Trophoblast cell (in vitro differentiated cells and primary cell): Measurements from ENCODE around the gene MEIOSIN.

Experiments
- DNase-seq, 2 donors: peaks; one replicate each; pipeline ENCODE4 v3.0.0-alpha.2; 2016
- H2AFZ ChIP-seq: 2 replicates; pipeline ENCODE4 v1.6.1; 2013; ENCODE audit warnings: low read length, moderate library complexity, mild to moderate bottlenecking; ENCODE audit not compliant: insufficient read depth, poor library complexity
- H2AK5ac ChIP-seq: 2 replicates; pipeline ENCODE4 v1.6.1; 2013; ENCODE audit warnings: mild to moderate bottlenecking, low read length
- H2BK120ac ChIP-seq: 2 replicates; pipeline ENCODE4 v1.6.1; 2013; ENCODE audit warnings: low read length, mild to moderate bottlenecking, moderate library complexity; ENCODE audit not compliant: insufficient read depth, poor library complexity
- H2BK12ac ChIP-seq: 2 replicates; pipeline ENCODE4 v1.6.1; 2013; ENCODE audit warnings: mild to moderate bottlenecking, low read length, moderate library complexity
- H2BK5ac ChIP-seq: 2 replicates; pipeline ENCODE4 v1.6.1; 2013; ENCODE audit warnings: low read length, low read depth, moderate library complexity, mild to moderate bottlenecking; ENCODE audit not compliant: poor library complexity
- H3K14ac ChIP-seq: 2 replicates; pipeline ENCODE4 v1.6.1; 2013; ENCODE audit warnings: mild to moderate bottlenecking, low read length
- H3K18ac ChIP-seq: 2 replicates; pipeline ENCODE4 v1.6.1; 2013; ENCODE audit warnings: mild to moderate bottlenecking, low read length
- H3K23ac ChIP-seq: 2 replicates; pipeline ENCODE4 v1.6.1; 2013; ENCODE audit warnings: low read length
- H3K27ac ChIP-seq: 2 replicates; pipeline ENCODE4 v1.5.1; 2013; ENCODE audit warnings: low read depth, mild to moderate bottlenecking, inconsistent platforms, low read length, moderate library complexity
- H3K27me3 ChIP-seq: 2 replicates; pipeline ENCODE4 v1.6.1; 2013; ENCODE audit warnings: inconsistent platforms, mild to moderate bottlenecking, low read length, moderate library complexity; ENCODE audit not compliant: insufficient read depth
- H3K36me3 ChIP-seq, 2 experiments: 1 replicate in 1 of 2; 2 replicates in 1 of 2; pipeline ENCODE4 v1.6.1; 2013; ENCODE audit warnings: low read length in 2 of 2, mild to moderate bottlenecking in 2 of 2, moderate library complexity in 1 of 2; ENCODE audit not compliant: insufficient read depth in 2 of 2, control insufficient read depth in 1 of 2
- H3K4ac ChIP-seq: 2 replicates; pipeline ENCODE4 v1.6.1; 2013; ENCODE audit warnings: low read depth, mild to moderate bottlenecking, low read length, moderate library complexity
- H3K4me1 ChIP-seq, 2 experiments: 1 replicate in 1 of 2; 2 replicates in 1 of 2; pipeline ENCODE4 v1.6.1; 2013; ENCODE audit warnings: low read length in 2 of 2, mild to moderate bottlenecking in 2 of 2, moderate library complexity in 1 of 2; ENCODE audit not compliant: insufficient read depth in 2 of 2, control insufficient read depth in 1 of 2
- H3K4me2 ChIP-seq: 2 replicates; pipeline ENCODE4 v1.6.1; 2013; ENCODE audit warnings: inconsistent platforms, mild to moderate bottlenecking, low read length, moderate library complexity
- H3K4me3 ChIP-seq: 2 replicates; pipeline ENCODE4 v1.5.1; 2013; ENCODE audit warnings: mild to moderate bottlenecking, low read depth, low read length, inconsistent platforms
- H3K79me1 ChIP-seq: one replicate; pipeline ENCODE4 v1.6.1; 2013; ENCODE audit warnings: low read length
- H3K79me2 ChIP-seq: 2 replicates; pipeline ENCODE4 v1.6.1; 2013; ENCODE audit warnings: low read length, mild to moderate bottlenecking; ENCODE audit not compliant: control insufficient read depth, insufficient read depth, poor library complexity
- H3K9ac ChIP-seq: 2 replicates; pipeline ENCODE4 v1.6.1; 2013; ENCODE audit warnings: mild to moderate bottlenecking, low read length
- H3K9me3 ChIP-seq: 2 replicates; pipeline ENCODE4 v1.6.1; 2013; ENCODE audit warnings: low read depth, mild to moderate bottlenecking, control low read depth, inconsistent platforms, low read length; ENCODE audit not compliant: insufficient read depth
- H4K12ac ChIP-seq: 2 replicates; pipeline ENCODE4 v1.6.1; 2013; ENCODE audit warnings: low read depth, mild to moderate bottlenecking, low read length, moderate library complexity
- H4K8ac ChIP-seq: 2 replicates; pipeline ENCODE4 v1.6.1; 2013; ENCODE audit warnings: low read depth, mild to moderate bottlenecking, low read length, moderate library complexity
- H4K91ac ChIP-seq: one replicate; pipeline ENCODE4 v1.6.1; 2013; ENCODE audit warnings: low read depth, mild to moderate bottlenecking, low read length, moderate library complexity
- WGBS: extraction: QIAGEN DNeasy Blood & Tissue Kit; methylation state at CpG from one replicate; pipeline ENCODE4 v1.1.7; 2013; ENCODE audit warnings: missing lambda C conversion rate; ENCODE audit not compliant: insufficient read length, insufficient coverage; ENCODE audit errors: extremely low coverage; 5-methylcytosine and 5-hydroxymethylcytosine counted together

MEIOSIN gene

DNA sequence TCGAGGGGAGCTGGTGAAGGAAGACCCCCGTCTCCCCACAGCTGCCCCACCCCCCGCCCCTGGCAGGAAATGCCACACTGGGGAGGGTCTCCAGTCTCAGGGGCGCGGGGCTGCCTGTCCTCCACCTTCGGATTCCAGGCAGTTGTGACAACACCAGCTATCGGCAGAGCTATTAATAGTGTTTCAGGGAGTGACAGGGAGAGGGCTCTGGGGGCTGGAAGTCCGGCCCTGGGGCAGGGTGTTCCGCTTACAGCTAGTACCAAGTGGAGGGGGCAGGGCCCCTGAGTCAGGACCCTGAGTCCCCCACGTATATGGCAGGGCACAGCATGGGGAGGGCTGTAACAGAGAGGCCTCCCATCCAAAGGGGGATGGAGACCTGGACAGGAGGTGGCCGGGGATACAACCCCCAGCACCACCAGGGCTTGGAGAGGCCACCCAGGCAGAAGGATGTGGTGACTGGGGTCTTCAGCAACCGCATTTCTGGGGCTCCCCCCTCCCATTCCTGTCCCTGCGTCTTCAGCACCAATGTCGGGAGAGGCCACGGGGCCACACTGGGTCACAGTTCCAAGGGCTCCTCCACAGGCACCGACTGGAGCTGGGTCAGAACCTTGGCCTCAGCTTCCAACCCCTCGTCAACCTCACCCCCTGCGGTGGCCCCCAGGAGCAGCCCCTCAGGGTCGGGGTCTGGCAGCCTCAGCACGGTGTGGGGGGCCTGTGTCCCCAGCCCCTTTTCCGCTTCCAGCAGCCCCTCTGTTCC is 31.9 kb downstream of the MEIOSIN start:
- Histone ChIP-seq H3K4me3 (no peak overlapping the region), H3K18ac (no peak overlapping the region), H3K9me3 (peaks cover 2% of the 10 kb centered on the region), H3K36me3 (no peaks in the 10 kb centered on the region), H3K79me2 (peaks cover 13% of the 10 kb centered on the region), H3K4me2 (no peak overlapping the region), H2BK12ac (peak overlapping the region; percentile 15), H3K14ac (no peak overlapping the region), H2AK5ac (peak overlapping the region; percentile 36), H2BK5ac (no peak overlapping the region), H4K8ac (no peak overlapping the region), H2AFZ (no peak overlapping the region), H2BK120ac (no peak overlapping the region), H3K27me3 (no peaks in the 10 kb centered on the region), H4K91ac (no peak overlapping the region), H3K27ac (no peak overlapping the region), H3K4ac (no peak overlapping the region), H3K4me1 (peaks cover 13 to 18% of the 10 kb centered on the region in 2 experiments), H3K23ac (no peak overlapping the region), H3K79me1 (peaks cover 25% of the 10 kb centered on the region), H4K12ac (no peak overlapping the region), H3K9ac (no peak overlapping the region)
- no CpG with 5 or more reads among the region's 21 CpGs for WGBS
- no peak for DNase-seq

DNA sequence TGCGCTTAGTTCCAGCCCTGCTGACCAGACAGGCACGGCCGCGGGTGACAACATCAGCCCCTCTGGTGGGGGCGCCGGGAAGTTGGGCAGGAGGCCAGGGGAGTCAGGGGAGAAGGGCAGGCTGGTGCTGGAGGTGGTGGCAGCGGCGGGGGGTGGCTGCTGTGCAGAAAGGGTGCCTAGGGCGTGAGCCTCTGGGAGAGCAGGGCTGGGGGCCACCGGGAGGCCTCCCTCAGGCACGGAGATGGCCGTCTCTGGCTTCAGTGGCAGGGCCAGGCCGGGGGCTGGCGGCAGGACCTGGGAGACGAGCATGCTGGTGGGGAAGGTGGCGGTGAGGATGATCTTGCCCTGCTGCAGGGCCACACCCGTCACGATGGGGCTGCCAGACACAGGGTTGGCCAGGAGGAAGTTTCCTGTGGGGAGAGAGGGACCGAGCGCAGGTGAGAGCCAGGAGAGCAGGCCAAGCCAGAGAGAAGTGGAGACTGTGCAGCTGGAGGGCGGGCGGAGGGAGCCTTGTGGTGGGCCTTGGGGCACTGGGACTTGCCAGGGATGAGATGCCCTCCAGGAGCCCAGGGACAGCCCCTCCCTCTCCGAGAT is 32.6 kb downstream of the MEIOSIN start:
- H3K23ac ChIP-seq, result no peak overlapping the region
- no peak overlapping the region for H3K4me3 ChIP-seq
- peaks cover 13 to 18% of the 10 kb centered on the region in 2 experiments for H3K4me1 ChIP-seq
- no peaks in the 10 kb centered on the region for H3K36me3 ChIP-seq
- H4K12ac ChIP-seq, result no peak overlapping the region
- no peak overlapping the region for H2BK12ac ChIP-seq
- DNase-seq, result no peak
- H3K4ac ChIP-seq, result no peak overlapping the region
- no CpG with 5 or more reads among the region's 23 CpGs for WGBS
- no peak overlapping the region for H3K4me2 ChIP-seq
- H2BK5ac ChIP-seq, result no peak overlapping the region
- H3K18ac ChIP-seq, result no peak overlapping the region
- H2AK5ac ChIP-seq, result peak overlapping the region; percentile 36
- H4K8ac ChIP-seq, result no peak overlapping the region
- H3K27ac ChIP-seq, result no peak overlapping the region
- H3K79me2 ChIP-seq, result peaks cover 13% of the 10 kb centered on the region
- H3K27me3 ChIP-seq, result no peaks in the 10 kb centered on the region
- no peak overlapping the region for H2AFZ ChIP-seq
- no peak overlapping the region for H4K91ac ChIP-seq
- no peak overlapping the region for H2BK120ac ChIP-seq
- H3K9me3 ChIP-seq, result peaks cover 2% of the 10 kb centered on the region
- H3K79me1 ChIP-seq, result peaks cover 27% of the 10 kb centered on the region
- no peak overlapping the region for H3K14ac ChIP-seq
- no peak overlapping the region for H3K9ac ChIP-seq

DNA sequence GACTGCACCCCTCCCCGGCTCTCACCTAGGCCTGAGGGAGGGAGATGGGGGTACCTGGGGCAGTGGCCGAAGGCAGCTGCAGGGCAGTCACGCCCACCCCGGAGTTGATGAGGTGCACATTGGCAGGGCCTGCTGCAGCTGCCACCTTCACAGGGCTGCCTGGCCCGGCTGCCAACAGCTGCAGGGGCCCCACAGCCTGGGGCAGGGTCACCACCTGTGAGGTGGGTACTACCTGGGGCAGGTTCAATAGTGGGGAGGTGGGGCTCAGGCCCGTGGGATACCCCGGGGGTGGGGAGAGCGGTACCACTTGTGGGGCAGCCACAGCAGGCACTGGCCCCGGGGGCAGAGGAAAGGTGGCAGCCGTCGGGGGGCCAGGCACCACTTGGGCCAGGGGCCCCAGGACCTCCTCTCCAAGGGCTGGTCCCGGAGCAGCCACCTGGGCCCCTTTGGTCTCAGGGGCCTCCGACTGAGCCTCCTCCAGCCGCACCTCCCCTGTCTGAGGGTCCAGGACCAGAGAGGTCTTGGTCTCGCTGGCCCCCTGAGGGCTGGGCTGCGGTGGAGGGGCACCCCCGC is 33.1 kb downstream of the MEIOSIN start:
- no peak overlapping the region for H3K4me3 ChIP-seq
- peak overlapping the region; percentile 13 for H2AK5ac ChIP-seq
- peak overlapping the region; percentile 3 for H2BK12ac ChIP-seq
- H3K4me2 ChIP-seq, result peak overlapping the region; percentile 99
- H3K79me1 ChIP-seq, result peaks cover 27% of the 10 kb centered on the region
- peak overlapping the region; percentile 15 for H3K14ac ChIP-seq
- peak overlapping the region; percentile 17 for H4K12ac ChIP-seq
- H2AFZ ChIP-seq, result no peak overlapping the region
- DNase-seq, result no peak
- no peak overlapping the region for H3K4ac ChIP-seq
- peak overlapping the region; percentile 58 for H4K91ac ChIP-seq
- no peaks in the 10 kb centered on the region for H3K27me3 ChIP-seq
- H3K79me2 ChIP-seq, result peaks cover 13% of the 10 kb centered on the region
- H3K36me3 ChIP-seq, result peaks cover 3 to 5% of the 10 kb centered on the region in 2 experiments
- H3K9ac ChIP-seq, result no peak overlapping the region
- peaks cover 13 to 23% of the 10 kb centered on the region in 2 experiments for H3K4me1 ChIP-seq
- no CpG with 5 or more reads among the region's 17 CpGs for WGBS
- H3K9me3 ChIP-seq, result peaks cover 2% of the 10 kb centered on the region
- H3K23ac ChIP-seq, result no peak overlapping the region
- no peak overlapping the region for H2BK120ac ChIP-seq
- H3K18ac ChIP-seq, result no peak overlapping the region
- no peak overlapping the region for H2BK5ac ChIP-seq
- H3K27ac ChIP-seq, result no peak overlapping the region
- no peak overlapping the region for H4K8ac ChIP-seq

DNA sequence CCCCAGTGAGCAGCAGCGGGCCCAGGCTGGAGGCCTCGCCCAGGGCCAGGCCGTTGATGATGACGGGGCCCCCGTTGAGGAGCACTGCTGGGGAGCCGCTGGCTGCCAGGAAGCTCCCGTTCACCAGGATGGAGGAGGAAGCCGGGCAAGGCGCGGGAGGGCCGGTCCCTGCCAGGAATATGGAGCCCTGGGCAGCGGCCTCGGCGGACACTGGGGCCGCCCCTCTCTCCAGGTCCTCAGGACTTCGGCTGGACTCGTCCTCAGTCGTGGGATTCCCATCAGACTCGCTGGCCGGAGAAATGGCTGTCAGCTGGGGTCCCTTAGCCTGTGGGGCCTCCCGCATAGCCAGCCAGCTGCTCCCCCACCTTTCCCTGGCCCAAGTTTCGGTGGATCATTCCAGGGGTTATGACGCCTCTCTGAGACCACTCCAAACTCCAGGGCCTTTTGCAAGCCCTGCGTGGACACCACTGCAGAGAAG is 33.7 kb downstream of the MEIOSIN start:
- Histone ChIP-seq H4K8ac (peak overlapping the region; percentile 50), H2AFZ (no peak overlapping the region), H2AK5ac (peak overlapping the region; percentile 13), H3K4me2 (peak overlapping the region; percentile 99), H3K18ac (peak overlapping the region; percentile 15), H3K79me1 (peaks cover 27% of the 10 kb centered on the region), H3K79me2 (peaks cover 13% of the 10 kb centered on the region), H4K91ac (peak overlapping the region; percentile 58), H3K4ac (peak overlapping the region; percentile 11), H4K12ac (peak overlapping the region; percentile 25), H3K14ac (peak overlapping the region; percentile 15), H3K36me3 (peaks cover 8 to 9% of the 10 kb centered on the region in 2 experiments), H3K27ac (peak overlapping the region; percentile 36), H3K23ac (no peak overlapping the region), H2BK12ac (peak overlapping the region; percentile 3), H2BK120ac (peak overlapping the region; percentile 0), H3K4me1 (peaks cover 13 to 23% of the 10 kb centered on the region in 2 experiments), H3K27me3 (no peaks in the 10 kb centered on the region), H3K4me3 (peak overlapping the region; percentile 41), H3K9me3 (no peaks in the 10 kb centered on the region), H2BK5ac (peak overlapping the region; percentile 7), H3K9ac (peak overlapping the region; percentile 79)
- peak in 1 of 2 donors; percentile 39 for DNase-seq
- WGBS, result no CpG with 5 or more reads among the region's 24 CpGs
